ENCODE measurements around the gene OTOP3. TPM values are rescaled to one million over a fixed set of nuclear protein-coding genes. Genes with fewer than 3 reads are reported as not detected.

Gene OTOP3
- total RNA-seq, 4 donors from 2014 or later: 1.6 to 3.8 TPM; not detected in 2

DNA sequence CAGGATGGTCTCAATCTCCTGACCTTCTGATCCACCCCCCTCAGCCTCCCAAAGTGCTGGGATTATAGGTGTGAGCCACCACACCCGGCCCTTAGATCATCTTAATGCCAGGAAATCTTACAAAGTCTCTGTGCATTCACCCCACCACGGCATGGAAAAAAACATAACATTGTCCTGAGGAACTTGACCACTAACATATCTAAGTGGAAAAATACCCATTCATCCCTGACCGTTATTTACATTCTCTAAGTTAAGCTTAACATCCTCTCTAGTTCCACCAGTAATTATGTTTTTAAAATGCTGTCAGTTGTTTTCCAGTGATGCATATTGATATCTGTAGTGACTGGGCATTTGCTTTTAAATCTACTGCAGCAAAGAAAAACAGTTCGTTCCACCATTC lies 40.2 kb downstream of the OTOP3 start:
- no peak for DNase-seq
- H3K27ac ChIP-seq: no peak overlapping the region
- intact Hi-C loops (cut with DNase I; ENCODE audit: low total_unique reads): no loop called here
- no peak for TF ChIP-seq POLR2AphosphoS5 (IDR thresholded peaks at IDR 0.05)
- TF ChIP-seq, protein P1, sequence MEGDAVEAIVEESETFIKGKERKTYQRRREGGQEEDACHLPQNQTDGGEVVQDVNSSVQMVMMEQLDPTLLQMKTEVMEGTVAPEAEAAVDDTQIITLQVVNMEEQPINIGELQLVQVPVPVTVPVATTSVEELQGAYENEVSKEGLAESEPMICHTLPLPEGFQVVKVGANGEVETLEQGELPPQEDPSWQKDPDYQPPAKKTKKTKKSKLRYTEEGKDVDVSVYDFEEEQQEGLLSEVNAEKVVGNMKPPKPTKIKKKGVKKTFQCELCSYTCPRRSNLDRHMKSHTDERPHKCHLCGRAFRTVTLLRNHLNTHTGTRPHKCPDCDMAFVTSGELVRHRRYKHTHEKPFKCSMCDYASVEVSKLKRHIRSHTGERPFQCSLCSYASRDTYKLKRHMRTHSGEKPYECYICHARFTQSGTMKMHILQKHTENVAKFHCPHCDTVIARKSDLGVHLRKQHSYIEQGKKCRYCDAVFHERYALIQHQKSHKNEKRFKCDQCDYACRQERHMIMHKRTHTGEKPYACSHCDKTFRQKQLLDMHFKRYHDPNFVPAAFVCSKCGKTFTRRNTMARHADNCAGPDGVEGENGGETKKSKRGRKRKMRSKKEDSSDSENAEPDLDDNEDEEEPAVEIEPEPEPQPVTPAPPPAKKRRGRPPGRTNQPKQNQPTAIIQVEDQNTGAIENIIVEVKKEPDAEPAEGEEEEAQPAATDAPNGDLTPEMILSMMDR (IDR thresholded peaks at IDR 0.05): no peak
- no peak for TF ChIP-seq EP300 (IDR thresholded peaks at IDR 0.05; ENCODE audit: low read depth)
- no peak for TF ChIP-seq POLR2A (IDR thresholded peaks at IDR 0.05)
- no peaks in the 10 kb centered on the region for H3K9me3 ChIP-seq
- H3K4me3 ChIP-seq: no peak overlapping the region
- in situ Hi-C loops (cut with MboI; ENCODE audit: low pct_ligation_motif_present in 1 of 4, low pct_unique_long_range_greater_than_20kb in 1 of 4, low sequenced_read_pairs in 3 of 4): no loop called here
- WGBS, 2 donors (ENCODE audit: low coverage in 1 of 2): 79 to 92% methylated on average over 2 to 4 of the region's 4 CpGs
- H3K36me3 ChIP-seq: no peaks in the 10 kb centered on the region
- H3K4me1 ChIP-seq: peaks cover 0 to 18% (median 15%) of the 10 kb centered on the region in 4 donors
- H3K27me3 ChIP-seq: peaks cover 33% of the 10 kb centered on the region

DNA sequence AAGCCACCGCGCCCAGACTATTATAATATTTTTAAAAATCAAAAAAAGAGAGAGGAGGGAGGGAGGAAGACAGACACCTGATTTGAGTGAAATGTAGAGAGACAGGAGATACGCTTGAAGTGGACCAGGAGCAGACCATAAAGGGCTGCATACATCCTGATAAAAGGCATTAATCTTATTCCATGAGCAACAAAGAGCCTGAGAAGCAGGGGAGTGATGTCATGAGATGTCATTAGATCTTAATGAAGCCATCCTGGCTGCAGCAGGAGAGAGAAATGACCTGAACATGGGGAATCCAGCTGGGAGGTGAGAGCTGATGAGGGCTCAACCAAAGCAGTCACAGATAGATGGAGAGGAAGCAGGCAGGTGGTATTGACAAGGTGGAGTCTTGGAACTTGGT lies 42.1 kb downstream of the OTOP3 start:
- Histone ChIP-seq H3K4me3 (no peak overlapping the region), H3K4me1 (peaks cover 6 to 17% (median 15%) of the 10 kb centered on the region in 4 donors), H3K36me3 (no peaks in the 10 kb centered on the region), H3K9me3 (no peaks in the 10 kb centered on the region), H3K27ac (no peak overlapping the region), H3K27me3 (peaks cover 14% of the 10 kb centered on the region)
- in situ Hi-C loops (cut with MboI; ENCODE audit: low pct_ligation_motif_present in 1 of 4, low pct_unique_long_range_greater_than_20kb in 1 of 4, low sequenced_read_pairs in 3 of 4): no loop called here
- TF ChIP-seq POLR2A (IDR thresholded peaks at IDR 0.05): no peak
- TF ChIP-seq, protein P1 (IDR thresholded peaks at IDR 0.05): no peak
- no peak for TF ChIP-seq POLR2AphosphoS5 (IDR thresholded peaks at IDR 0.05)
- TF ChIP-seq EP300 (IDR thresholded peaks at IDR 0.05; ENCODE audit: low read depth): no peak
- intact Hi-C loops (cut with DNase I; ENCODE audit: low total_unique reads): no loop called here
- DNase-seq: no peak
- WGBS, 2 donors (ENCODE audit: low coverage in 1 of 2): 91 to 97% methylated on average over 3 of the region's 3 CpGs

DNA sequence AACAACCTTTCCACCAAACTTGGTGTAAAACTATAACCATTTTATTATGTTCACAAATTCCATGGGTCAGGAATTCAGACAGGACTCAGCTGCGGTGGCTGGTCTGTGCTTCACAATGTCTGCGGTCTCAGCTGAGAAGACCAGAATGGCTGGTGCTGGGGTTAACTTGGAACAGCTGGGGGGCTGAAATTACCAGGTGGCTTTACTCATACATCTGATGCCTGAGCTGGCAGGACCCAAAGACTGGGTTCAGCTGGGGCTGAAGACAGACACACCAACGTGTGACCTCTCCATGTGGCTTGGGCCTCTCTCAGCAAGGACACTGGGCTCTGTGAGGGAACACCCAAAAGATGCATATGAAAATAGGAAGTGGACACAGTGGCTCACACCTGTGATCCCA lies 42.5 kb downstream of the OTOP3 start:
- intact Hi-C loops (cut with DNase I; ENCODE audit: low total_unique reads): no loop called here
- no peak for TF ChIP-seq POLR2AphosphoS5 (IDR thresholded peaks at IDR 0.05)
- TF ChIP-seq, protein P1 (IDR thresholded peaks at IDR 0.05): no peak
- no peak for TF ChIP-seq POLR2A (IDR thresholded peaks at IDR 0.05)
- no peak for TF ChIP-seq EP300 (IDR thresholded peaks at IDR 0.05; ENCODE audit: low read depth)
- 60 to 62% methylated on average over 1 to 3 of the region's 3 CpGs for WGBS, 2 donors (ENCODE audit: low coverage in 1 of 2)
- Histone ChIP-seq H3K9me3 (no peaks in the 10 kb centered on the region), H3K27me3 (peaks cover 10% of the 10 kb centered on the region), H3K27ac (no peak overlapping the region), H3K36me3 (no peaks in the 10 kb centered on the region), H3K4me1 (peaks cover 6 to 16% (median 12%) of the 10 kb centered on the region in 4 donors), H3K4me3 (no peak overlapping the region)
- no peak for DNase-seq
- in situ Hi-C loops (cut with MboI; ENCODE audit: low pct_ligation_motif_present in 1 of 4, low pct_unique_long_range_greater_than_20kb in 1 of 4, low sequenced_read_pairs in 3 of 4): no loop called here

DNA sequence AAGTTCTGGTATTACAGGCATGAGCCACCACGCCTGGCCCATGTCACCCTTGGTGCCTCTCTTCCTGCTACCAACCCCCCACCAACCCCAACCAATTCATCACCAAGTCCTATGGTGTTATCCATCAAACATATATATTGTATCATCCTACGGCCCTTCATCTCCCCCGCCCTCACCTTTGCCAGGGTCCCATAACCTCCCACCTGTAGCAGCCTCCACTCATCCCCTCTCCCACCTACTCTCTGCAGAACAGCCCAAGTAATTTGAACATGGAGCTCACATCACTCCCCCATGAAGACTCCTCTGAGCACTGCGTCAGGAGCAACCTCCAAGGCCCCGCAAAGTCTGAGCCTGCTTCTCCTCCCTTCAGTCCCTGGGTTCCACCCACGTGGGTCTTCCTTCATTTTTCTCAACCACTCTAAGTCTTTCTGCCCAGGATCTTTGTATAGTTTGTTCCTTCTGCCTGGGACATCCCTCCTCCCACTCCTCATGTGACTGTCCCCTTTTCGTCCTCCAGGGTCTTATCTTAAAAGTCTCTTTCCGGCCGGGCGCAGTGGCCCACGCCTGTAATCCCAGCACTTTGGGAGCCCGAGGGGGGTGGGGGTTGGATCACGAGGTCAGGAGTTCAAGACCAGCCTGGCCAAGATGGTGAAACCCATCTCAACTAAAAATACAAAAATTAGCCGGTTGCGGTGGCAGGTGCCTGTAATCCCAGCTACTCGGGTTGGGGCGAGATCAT lies 43.9 kb downstream of the OTOP3 start:
- Histone ChIP-seq H3K36me3 (no peaks in the 10 kb centered on the region), H3K27ac (no peak overlapping the region), H3K4me3 (no peak overlapping the region), H3K27me3 (peaks cover 3% of the 10 kb centered on the region), H3K9me3 (no peaks in the 10 kb centered on the region), H3K4me1 (peaks cover 6 to 16% (median 12%) of the 10 kb centered on the region in 4 donors)
- intact Hi-C loops (cut with DNase I; ENCODE audit: low total_unique reads) (no loop called here), in situ Hi-C loops (cut with MboI; ENCODE audit: low pct_ligation_motif_present in 1 of 4, low pct_unique_long_range_greater_than_20kb in 1 of 4, low sequenced_read_pairs in 3 of 4) (no loop called here)
- TF ChIP-seq, protein P1 (IDR thresholded peaks at IDR 0.05): no peak
- TF ChIP-seq EP300 (IDR thresholded peaks at IDR 0.05; ENCODE audit: low read depth) (no peak), POLR2AphosphoS5 (IDR thresholded peaks at IDR 0.05) (no peak), POLR2A (IDR thresholded peaks at IDR 0.05) (no peak)
- 82 to 84% methylated on average over 12 to 17 of the region's 17 CpGs for WGBS, 2 donors (ENCODE audit: low coverage in 1 of 2)
- no peak for DNase-seq
